Stimulated activated CD4-positive, alpha-beta T cell treated with anti-CD3 and anti-CD28 coated beads, Interleukin-2, amount 100 ng/mL, for 48 hours (primary cell): ENCODE measurements around the gene FBLN2.

Experiments
- DNase-seq, 2 donors: peaks; one replicate each; pipeline ENCODE4 v3.0.0-alpha.2; 2020

The FBLN2 gene

DNA sequence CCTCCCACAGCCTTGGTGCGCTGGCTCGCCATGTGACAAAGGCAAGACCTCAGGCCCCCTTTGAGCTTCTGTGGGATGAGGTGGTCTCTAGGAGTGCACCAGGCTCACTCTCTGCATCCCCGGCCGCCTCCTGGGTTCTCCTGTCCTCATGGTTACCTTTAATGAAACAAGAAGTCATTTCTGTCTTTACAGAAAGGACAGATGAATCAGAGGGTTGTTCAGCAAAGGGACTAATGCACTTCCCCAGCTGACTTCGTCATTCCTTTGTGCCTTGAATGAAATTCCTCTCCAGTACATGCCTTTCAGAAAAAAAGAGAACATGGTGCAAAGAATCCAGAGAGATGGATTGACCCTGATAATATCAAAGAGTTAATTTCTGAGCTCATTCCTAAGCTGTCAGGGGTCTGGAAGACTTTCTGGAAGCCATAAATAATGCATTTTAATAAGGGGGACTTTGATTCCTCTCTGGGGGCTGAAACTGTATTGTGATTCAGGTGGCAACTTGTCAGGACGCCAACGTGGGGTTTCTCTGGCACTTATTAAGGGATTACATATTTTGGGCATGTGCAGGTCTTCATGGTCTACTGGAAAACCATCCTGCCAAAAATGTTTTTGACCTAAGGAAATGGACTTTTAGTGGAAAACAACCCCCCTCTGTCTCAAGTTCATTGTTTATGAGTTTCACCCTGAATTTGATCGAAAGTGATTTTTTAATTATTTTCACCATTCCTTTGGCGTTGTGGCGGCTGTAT, 122.7 kb downstream of the FBLN2 start:
- no peak for DNase-seq

DNA sequence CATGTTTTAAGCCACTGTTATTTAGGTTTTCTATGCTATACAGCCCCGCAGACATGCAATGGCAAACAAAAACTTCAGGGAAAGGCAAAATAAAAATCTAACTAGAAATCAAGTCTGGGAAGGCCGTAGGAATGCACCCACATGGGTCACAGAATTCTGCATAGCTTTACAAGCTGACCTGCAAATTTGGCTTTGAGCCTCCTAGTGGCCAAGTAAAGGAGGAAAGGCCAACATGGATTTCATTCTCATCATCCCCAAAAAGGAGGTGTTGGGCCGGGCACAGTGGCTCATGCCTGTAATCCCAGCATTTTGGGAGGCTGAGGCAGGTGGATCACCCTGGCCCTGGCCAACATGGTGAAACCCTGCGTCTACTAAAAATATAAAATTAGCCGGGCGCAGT, 124.3 kb downstream of the FBLN2 start:
- DNase-seq, result no peak

DNA sequence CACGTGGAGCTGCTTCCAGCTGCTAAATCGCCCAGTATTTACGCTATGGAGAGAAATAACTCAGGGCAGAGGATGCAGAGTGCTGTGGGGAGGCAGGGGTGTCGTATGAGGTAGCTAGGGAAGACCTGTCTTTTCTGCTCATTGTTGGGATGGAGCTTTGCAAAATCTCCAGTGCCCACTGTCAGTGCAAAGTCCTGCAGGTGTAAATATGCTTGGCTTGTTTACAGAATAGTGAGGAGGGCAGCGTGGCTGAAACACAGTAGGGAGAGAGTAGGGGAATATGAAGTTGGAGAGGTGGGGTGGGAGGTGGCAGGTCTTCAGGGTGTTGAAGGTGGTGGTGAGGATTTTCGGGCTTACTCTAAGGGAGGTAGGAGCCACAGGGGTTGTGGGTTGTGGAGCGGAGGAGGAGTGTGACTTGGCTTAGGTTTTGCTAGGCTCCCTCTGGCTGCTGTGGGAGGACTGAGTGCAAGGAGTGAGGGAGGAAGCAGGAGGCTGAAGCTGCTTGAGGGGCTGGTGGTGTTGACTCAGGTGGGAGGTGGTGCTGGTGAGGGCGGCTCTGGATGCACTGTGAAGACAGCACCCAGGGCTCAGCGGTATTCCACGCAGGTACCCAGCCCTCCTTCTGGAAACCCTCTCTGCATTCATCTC, 125.7 kb downstream of the FBLN2 start:
- DNase-seq, result no peak

DNA sequence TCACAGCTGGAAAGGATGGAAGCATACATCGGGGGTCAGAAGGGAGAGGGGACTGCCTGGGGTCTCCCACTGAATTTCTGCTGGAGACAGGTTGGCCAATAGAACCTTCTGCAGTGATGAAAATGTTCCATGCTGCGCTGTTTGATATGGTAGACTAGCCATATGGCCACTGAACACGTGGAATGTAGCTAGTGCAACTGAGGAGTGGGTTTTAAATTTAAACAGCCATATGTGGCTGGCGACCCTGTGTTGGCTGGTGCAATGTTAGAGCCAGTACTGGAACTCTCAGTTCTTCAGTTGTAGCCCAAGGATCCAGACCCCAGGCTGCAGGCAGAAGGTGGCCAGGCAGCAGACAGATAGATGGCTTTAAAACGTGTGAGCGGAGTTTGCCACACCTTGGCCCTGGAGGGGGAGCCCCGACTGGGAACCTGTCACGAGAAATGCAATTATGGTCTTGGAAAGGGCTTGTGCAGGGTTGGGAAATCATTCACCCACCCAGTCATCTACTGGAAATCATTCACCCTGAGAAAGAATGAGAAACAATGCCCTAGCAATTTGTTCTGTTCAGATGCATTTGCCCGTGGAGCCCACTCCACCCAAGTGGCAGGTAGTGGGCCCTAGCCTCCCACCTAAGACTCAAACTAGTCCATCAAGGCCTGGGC, 127.6 kb downstream of the FBLN2 start:
- no peak for DNase-seq

DNA sequence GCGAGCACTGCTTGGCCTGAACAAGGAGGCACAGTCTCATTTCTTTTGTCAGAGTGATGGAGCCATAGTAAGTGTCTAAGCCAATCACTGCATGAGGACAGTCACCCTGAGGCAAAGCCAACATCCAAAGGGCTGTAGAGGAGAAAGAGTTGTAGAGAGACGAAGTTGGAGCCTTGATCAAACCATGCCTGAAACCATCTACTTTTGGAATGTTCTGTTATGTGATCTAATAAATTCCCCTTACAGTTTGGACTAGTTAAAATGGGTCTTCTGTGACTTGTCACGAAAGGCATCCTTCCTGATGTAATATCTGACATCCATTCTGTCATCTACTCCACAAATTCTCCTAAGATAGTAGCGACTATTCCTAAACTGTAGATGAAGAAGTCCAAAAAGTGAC, 128.3 kb downstream of the FBLN2 start:
- DNase-seq, result no peak

DNA sequence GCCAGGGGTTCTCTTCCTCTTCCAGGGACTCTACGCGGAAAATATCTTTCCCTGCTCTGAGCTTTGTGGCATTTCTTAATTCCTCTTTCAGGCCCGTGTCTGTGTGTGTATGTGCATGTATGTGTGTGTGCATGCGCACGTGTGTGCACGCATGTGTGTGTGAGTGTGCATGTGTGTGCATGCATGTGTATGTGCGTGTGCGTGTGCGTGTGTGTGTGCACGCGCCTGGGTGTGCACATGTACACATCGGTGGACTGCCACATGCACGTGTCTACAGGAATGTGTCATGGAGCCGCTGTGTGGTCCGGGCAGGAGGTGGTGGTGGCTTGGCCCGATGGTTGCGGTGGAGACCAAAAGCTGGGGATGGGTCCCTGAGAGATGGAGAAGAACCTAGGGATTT, 133.0 kb downstream of the FBLN2 start:
- DNase-seq, result no peak

DNA sequence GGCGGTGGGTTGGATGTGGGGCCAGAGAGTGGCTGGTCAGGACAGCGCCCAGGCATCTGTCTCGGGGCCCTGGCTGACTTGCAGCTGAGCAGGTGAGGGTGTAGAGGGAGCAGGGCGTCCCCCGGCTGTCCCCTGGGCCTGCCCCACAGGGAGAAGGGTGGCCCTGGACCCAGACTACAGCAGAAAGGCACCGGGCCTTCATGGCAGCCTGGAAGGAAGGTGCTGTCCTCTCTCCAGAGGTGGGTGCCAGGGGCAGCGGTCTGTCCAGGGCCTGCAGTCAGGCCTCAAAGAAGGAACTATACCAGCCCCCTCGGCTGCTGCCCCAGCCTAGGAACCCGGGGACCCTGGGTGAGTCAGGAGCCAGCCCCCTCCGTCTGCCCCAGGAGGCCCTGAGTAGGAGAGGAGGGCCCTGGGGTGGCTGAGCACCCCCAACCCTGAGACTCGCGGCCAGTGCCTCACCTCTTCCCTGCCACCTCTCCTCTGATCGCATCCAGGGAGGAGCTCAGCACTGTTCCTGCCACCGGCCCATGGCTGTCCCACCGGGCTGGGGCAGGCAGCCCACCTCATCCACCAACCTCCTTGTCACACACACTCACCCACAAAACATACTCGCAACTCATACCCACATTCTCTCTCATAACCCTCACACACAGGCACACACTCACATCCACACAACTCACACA, 133.5 kb downstream of the FBLN2 start:
- DNase-seq, result no peak

DNA sequence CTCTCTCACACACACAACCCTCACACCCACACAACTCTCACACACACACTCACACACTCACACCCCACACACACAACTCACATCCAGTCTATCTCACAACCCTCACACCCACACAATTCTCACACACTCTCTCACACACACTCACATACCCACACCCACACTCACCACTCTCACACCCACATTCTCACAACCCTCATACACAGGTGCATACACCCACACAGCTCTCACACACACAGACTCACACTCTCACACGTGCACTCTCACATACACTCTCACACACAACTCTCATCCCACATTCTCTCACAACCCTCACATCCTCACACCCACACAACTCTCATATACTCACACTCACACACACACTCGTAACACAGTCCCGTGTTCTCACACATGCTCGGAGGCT, 134.4 kb downstream of the FBLN2 start:
- DNase-seq, result no peak

DNA sequence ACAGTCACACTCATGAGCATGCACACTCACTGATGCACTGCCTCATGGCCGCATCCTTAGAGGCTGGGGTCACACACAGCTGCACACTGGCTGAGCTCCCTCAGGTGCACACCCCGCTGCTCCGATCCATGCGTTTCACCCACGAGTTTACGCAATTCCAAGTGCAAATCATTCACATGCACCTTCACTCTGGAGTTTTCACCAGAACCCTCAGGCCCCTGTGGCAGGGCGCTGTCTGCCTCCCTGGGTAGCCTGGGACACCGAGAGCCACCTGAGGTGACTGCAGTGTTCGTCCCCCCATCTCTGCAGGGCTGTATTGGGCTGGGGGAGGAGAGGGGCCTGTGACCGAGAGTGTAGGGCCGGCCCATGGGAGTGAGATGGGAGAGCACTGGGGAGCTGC, 134.8 kb downstream of the FBLN2 start:
- DNase-seq, result no peak

DNA sequence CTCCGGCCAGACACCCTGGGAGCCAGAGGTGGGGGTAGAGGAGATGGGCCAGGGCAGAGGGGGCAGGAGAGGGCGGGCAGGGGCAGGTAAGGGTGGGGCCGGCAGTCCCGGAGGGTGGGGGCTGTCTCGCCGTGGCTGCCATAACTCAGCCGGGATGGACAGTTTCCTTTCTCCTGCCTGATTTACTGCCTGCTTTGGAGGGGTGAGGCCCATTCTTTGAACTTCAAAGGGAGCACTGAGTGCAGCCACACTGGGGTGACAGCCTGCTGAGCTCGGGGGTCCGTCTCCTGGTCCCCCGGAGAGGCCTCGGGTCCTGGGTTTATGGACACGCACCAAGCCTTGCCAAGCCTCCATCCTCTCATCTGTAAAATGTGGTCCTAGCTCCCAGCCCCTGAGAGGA, 135.4 kb downstream of the FBLN2 start:
- DNase-seq, result no peak

DNA sequence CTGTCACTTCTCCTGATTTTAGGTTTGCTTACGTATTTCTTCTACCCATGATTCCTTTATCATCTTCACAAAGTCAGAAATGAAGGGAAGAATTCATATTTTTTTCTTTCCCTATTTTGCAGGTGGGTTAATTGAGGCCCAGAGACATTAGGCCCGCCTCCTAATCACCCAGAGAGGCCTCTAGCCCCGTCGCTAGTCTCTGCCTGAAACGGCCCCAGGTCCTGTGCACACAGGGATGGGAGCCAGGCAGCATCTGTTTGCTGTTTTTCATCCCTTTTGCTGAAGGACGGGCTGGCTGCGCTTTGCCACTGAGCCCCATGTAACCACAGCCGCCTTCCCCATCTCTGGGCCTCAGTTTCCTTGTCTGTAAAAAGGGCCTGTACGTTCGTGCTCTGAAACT, 135.9 kb downstream of the FBLN2 start:
- DNase-seq, result no peak

DNA sequence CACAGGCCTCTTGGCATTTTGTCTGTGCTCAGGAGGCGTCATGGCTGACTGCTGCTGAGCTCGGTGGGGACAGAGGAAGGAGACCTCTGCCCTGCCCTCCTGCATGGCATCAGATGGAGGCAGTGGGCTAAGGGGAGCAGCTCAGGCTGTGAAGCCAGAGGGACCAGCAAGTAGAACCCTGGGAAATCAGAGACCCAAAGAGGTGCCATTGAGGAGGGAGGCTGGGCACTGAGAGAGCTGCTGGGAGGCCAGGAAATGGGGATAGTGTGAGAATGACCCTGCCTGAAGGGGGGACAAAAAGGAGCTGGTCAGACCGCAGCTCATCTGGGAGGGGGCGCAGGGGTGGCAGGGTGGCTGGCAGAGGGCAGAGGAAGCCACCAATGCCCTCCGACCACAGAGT, 136.8 kb downstream of the FBLN2 start:
- no peak for DNase-seq

DNA sequence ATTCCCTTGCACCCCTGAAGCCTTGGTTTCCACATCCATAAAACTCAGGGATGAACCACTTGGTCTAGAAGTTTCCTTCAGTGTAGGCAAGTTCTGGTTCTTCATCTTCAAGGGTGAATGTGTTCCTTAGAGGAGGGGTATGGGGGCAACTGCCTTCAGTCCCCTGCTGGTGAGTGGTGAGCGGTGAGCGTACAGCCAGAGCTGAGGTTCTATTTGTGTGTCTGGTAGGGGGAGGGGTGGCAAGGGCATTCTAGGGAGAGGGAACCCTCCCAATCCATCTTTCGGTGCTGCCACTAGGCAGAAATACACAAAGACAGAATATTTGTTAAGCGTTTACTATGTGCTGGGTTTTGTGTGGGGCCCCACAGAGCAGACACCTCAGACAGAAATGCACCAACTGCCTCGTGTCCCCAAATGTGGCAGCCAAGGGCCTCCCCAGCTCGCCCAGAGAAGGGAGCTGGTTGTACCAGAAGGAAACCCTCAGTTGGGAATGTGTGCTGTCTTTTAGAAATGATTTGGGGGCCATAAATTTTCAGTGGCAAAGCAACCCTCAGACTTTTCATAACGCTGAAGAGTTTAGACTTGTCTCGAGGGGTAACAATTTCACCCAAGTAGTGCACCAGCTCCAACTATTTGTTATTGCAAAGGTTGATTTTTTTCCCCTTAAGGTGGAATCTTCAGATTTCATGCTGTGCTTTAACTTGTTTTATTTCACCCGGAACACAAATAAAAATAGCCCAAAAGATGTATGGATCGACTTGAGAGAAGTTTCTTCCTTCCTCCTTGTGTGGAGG, 137.6 kb downstream of the FBLN2 start:
- DNase-seq, result no peak

DNA sequence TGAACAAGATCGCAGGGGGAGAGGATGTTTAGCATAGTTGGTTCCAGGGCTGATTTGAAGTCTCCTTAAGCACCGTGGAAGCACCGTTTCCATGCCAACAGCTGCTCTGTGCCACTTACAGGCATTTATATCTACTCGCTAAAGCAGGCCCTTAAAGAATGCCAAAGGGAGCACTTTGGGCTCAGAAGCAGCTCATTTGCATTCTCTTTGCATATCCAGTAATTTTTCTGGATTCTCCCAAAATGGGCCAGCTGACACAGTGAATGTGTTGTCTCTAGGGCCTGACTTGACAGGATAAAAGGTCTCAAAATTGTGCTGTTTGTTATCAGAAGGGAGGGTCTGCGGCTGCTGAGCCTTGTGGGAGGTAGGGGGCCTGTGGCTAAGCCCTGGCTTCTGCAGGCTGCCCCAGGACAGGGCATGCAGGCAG, 138.6 kb downstream of the FBLN2 start:
- no peak for DNase-seq
